Esophagus muscularis mucosa (tissue), 4 donors: ENCODE results near the gene EN1. TPM values are rescaled to one million over a fixed set of nuclear protein-coding genes. Genes with fewer than 3 reads are reported as not detected.

Experiments used
- DNase-seq: peaks from one replicate; pipeline ENCODE4 v3.0.0-alpha.2; 2017; ENCODE audit errors: extremely low spot score
- H3K27ac ChIP-seq, 4 donors: fragments of 200-600 bp; sonication (generic); replicated peaks in 1 of 4; 1 replicate in 3 of 4; 2 replicates in 1 of 4; pipeline ENCODE4 v1.5.1; 2016 to 2019; ENCODE audit warnings: mild to moderate bottlenecking in 1 of 4
- H3K27me3 ChIP-seq, 4 donors: fragments of 200-600 bp; sonication (generic); one replicate each; pipeline versions ENCODE4 v1.5.1 to v1.6.0; 2016 to 2019
- H3K36me3 ChIP-seq, 4 donors: fragments of 200-600 bp; sonication (generic); one replicate each; pipeline ENCODE4 v1.5.1; 2016 to 2019
- H3K4me1 ChIP-seq, 4 donors: fragments of 200-600 bp; sonication (generic); one replicate each; pipeline ENCODE4 v1.5.1; 2016 to 2019
- H3K4me3 ChIP-seq, 4 donors: fragments of 200-600 bp; sonication (generic); 1 replicate in 2 of 4; 2 replicates in 2 of 4; pipeline ENCODE4 v1.5.1; 2016 to 2019; ENCODE audit warnings: mild to moderate bottlenecking in 4 of 4, moderate library complexity in 1 of 4
- H3K9me3 ChIP-seq, 4 donors: fragments of 200-600 bp; sonication (generic); 1 replicate in 3 of 4; 2 replicates in 1 of 4; pipeline ENCODE4 v1.5.1; 2016 to 2019
- EP300 ChIP-seq: sonication (generic); formaldehyde crosslinking; IDR thresholded peaks from one replicate; pipeline ENCODE4 v1.6.1; 2017; ENCODE audit warnings: antibody characterized with exemption
- POLR2A ChIP-seq: fragments of 450-650 bp; IDR thresholded peaks from one replicate; pipeline ENCODE4 v1.6.1; 2017; ENCODE audit warnings: antibody characterized with exemption, moderate library complexity, mild to moderate bottlenecking, low read depth
- POLR2AphosphoS5 ChIP-seq, 2 donors: sonication (generic); formaldehyde crosslinking; IDR thresholded peaks; one replicate each; pipeline ENCODE4 v1.6.1; 2017; ENCODE audit warnings: antibody characterized with exemption in 2 of 2
- WGBS: methylation state at CpG from one replicate; pipeline ENCODE4 v1.1.5; 2018; 5-methylcytosine and 5-hydroxymethylcytosine counted together
- intact Hi-C: fragments of 100-400 bp; cut with DNase I; formaldehyde crosslinking; loops from one replicate; pipeline ENCODE4 v1.15.1; 2023
- total RNA-seq, 4 donors: library from RNA; depleted of rRNA; stranded (reverse); fragments of >200 nt; gene quantifications; one replicate each; pipeline versions ENCODE4 v1.1.0 to v1.2.1, GENCODE V29; 2016
- TF ChIP-seq, protein P1 (sequence below), 3 experiments: fragments of 200-600 bp in 2 of 3; fragments of 450-650 bp in 1 of 3; sonication (generic) in 2 of 3; IDR thresholded peaks; one replicate each; pipeline ENCODE4 v1.5.1; 2017 to 2019; ENCODE audit warnings: antibody characterized with exemption in 3 of 3, mild to moderate bottlenecking in 2 of 3, moderate library complexity in 1 of 3

The EN1 gene
- total RNA-seq, 4 donors from 2014 or later = 0.11 to 0.17 (median 0.13) TPM; not detected in 1

DNA sequence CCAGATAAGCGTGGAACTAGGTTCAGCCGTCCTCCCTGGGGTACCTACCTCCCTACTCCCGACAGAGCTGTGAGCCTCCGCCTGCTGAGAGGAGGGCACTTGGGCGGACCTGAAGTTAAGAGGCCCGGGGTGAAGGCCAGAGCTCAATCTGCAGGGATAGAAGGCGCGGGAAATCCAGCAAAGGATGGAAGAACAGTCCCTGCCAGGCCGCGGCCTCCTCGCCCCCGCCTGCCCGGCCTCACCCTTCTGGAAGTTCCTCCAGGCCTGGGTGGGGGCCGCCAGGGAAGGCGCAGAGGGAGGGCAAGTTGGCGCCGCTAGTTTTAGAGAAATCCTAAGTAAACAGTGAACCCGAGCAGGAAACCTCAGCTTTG lies 13.0 kb downstream of the EN1 start:
- no peak for DNase-seq
- no peak overlapping the region for H3K4me3 ChIP-seq
- H3K27ac ChIP-seq = no peak overlapping the region
- intact Hi-C loops = no loop called here
- H3K27me3 ChIP-seq = peaks cover 11 to 94% (median 60%) of the 10 kb centered on the region in 4 donors
- H3K9me3 ChIP-seq = no peaks in the 10 kb centered on the region
- H3K36me3 ChIP-seq = no peaks in the 10 kb centered on the region
- H3K4me1 ChIP-seq = peaks cover 15 to 29% (median 22%) of the 10 kb centered on the region in 4 donors
- 7% methylated on average over 18 of the region's 18 CpGs for WGBS
- no peak for TF ChIP-seq POLR2A
- no peak for TF ChIP-seq EP300
- no peak for TF ChIP-seq POLR2AphosphoS5 (IDR thresholded peaks at IDR 0.05)
- TF ChIP-seq, protein P1, sequence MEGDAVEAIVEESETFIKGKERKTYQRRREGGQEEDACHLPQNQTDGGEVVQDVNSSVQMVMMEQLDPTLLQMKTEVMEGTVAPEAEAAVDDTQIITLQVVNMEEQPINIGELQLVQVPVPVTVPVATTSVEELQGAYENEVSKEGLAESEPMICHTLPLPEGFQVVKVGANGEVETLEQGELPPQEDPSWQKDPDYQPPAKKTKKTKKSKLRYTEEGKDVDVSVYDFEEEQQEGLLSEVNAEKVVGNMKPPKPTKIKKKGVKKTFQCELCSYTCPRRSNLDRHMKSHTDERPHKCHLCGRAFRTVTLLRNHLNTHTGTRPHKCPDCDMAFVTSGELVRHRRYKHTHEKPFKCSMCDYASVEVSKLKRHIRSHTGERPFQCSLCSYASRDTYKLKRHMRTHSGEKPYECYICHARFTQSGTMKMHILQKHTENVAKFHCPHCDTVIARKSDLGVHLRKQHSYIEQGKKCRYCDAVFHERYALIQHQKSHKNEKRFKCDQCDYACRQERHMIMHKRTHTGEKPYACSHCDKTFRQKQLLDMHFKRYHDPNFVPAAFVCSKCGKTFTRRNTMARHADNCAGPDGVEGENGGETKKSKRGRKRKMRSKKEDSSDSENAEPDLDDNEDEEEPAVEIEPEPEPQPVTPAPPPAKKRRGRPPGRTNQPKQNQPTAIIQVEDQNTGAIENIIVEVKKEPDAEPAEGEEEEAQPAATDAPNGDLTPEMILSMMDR (IDR thresholded peaks at IDR 0.05) = no peak

DNA sequence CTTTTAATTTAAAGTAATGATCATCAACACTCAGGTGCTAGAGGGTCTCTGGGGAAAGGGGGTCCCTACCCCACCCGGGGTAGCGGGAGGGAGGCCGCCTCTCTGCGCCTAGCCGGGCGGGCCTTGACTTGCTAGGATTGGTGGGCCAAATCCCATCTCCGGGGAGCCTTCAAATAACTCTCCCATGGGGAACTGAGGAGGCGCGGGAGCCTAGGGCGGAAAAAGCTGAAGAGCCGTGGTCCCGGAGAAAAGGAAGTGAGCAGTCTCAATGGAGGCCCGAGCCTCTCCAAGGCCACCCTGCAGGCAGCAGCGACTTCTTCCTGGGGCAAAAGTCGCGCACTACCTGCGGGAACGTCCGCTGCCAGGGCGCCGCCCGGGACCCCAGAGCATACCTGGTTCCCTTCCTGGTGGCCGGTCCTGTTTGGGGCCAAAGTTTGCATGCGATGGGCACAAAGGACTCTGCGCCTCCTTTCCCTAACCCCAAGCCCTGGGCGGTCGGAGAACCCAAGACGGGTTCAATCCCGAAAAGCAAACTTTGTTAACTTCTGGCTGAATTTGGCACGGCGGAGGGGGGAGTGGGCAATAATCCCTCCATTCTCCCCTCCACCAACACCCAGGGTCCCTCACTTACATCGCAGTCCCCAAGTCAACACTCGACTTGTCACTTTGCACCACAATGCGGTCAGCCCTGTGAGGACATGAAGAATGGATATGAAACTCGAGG lies 13.6 kb downstream of the EN1 start:
- TF ChIP-seq, protein P1 (IDR thresholded peaks at IDR 0.05) = no peak
- TF ChIP-seq POLR2A (no peak), POLR2AphosphoS5 (IDR thresholded peaks at IDR 0.05) (no peak), EP300 (no peak)
- peaks cover 15 to 29% (median 22%) of the 10 kb centered on the region in 4 donors for H3K4me1 ChIP-seq
- DNase-seq = no peak
- no peaks in the 10 kb centered on the region for H3K9me3 ChIP-seq
- no peaks in the 10 kb centered on the region for H3K36me3 ChIP-seq
- H3K27ac ChIP-seq = no peak overlapping the region
- no peak overlapping the region for H3K4me3 ChIP-seq
- 6% methylated on average over 14 of the region's 35 CpGs for WGBS
- H3K27me3 ChIP-seq = peaks cover 11 to 94% (median 58%) of the 10 kb centered on the region in 4 donors
- intact Hi-C loops = no loop called here

DNA sequence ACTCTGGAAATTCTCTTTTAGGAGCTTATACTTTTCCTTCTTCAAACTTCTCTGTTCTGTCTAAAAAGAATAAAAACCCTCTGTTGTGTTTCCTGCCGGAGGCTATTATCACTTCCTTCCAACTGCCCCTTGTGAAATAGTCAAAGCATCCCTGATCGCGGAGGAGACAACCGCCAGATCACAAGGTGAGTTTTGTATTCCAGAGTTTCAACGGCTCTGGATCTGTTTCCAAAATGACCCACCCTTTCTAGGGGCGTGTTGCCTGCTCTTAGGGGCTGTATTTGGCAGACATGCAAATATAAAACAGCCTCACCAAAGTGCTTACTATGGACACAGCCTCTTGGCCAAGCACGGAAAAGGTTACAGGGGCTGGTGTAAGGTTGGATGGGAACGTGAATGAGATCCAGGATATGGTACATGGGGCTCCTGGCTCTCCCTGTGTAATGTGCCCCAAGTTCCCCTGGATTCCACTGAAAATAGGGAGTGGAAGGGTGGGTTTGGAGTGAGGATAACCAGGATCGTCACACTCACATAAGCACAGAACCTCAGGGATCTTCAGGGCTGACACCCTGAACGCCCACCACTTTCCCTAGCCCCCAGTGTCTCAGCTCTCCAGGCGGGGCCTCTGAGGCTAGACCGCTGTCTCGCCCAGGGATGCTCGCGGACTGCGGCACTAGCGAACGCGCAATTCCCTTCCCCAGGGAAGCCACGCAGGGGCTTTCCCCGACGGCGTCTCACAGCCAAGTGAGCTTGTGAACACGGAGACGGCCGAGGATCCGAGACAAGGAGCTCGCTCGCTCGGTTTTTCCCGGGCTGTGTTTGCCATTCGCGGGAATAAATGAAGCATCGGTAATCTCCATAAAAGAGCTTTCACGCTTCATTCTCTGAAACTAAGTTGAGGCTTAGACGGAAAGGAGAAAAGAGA lies 14.4 kb downstream of the EN1 start:
- Histone ChIP-seq H3K27ac (no peak overlapping the region), H3K4me1 (peaks cover 15 to 29% (median 22%) of the 10 kb centered on the region in 4 donors), H3K4me3 (no peak overlapping the region), H3K36me3 (no peaks in the 10 kb centered on the region), H3K9me3 (no peaks in the 10 kb centered on the region), H3K27me3 (peaks cover 11 to 86% (median 52%) of the 10 kb centered on the region in 4 donors)
- TF ChIP-seq EP300 (no peak), POLR2A (no peak), POLR2AphosphoS5 (IDR thresholded peaks at IDR 0.05) (no peak)
- TF ChIP-seq, protein P1 (IDR thresholded peaks at IDR 0.05) = no peak
- WGBS = 8% methylated on average over 27 of the region's 36 CpGs
- DNase-seq = no peak
- intact Hi-C loops = no loop called here

DNA sequence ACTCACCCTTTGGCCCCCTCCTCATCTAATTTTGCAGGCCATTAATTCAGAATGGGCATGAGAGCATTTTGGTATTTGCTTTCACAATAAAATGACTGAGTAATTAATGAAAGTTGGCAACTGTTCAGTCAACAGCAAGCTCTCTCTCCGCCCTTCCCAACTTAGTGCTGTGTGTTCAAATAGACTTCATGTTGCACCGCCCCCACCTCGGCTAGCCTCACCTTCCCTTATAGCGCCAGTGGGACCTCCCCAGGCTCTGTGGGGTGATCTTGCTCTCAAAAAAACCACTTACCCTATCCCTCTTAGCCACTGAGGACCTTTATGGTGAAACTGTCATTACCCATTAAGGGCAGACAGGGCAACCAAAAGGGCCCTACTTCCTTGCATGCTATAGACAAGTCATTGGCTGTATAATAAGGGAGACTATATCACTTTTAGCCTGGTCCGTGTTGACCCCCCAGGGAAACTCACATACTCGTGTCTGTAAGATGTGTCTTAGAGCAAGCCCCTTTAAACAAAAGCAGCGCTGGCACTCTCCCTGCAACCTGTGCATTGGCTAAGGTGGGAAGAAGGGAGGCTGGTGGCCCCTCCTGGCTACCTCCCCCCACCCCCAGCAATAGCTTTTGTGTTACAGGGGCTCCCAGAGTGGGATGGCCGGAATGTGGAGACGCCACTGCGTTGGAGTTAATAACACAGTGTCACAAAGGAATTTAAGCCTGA lies 15.2 kb downstream of the EN1 start:
- intact Hi-C loops = no loop called here
- 15% methylated on average over 7 of the region's 10 CpGs for WGBS
- peaks cover 11 to 83% (median 46%) of the 10 kb centered on the region in 4 donors for H3K27me3 ChIP-seq
- no peaks in the 10 kb centered on the region for H3K36me3 ChIP-seq
- H3K4me3 ChIP-seq = no peak overlapping the region
- no peak for DNase-seq
- peaks cover 15 to 29% (median 22%) of the 10 kb centered on the region in 4 donors for H3K4me1 ChIP-seq
- TF ChIP-seq POLR2A (no peak), EP300 (no peak)
- H3K27ac ChIP-seq = no peak overlapping the region
- H3K9me3 ChIP-seq = no peaks in the 10 kb centered on the region
